WTC11 (cell line): ENCODE data around the gene TMEM254.
"Not testable (repeated sequence)": the region's sequence is repeated elsewhere in the genome, so short reads cannot be mapped to it uniquely, and the experiment has no call there.

Source experiments
- CBFB ChIP-seq: sonication (generic); formaldehyde crosslinking; IDR thresholded peaks from 2 replicates; pipeline ENCODE4 v1.8.1; 2022; ENCODE audit warnings: mild to moderate bottlenecking, low read depth, missing genetic modification reagents
- ESRRA ChIP-seq: sonication (generic); formaldehyde crosslinking; IDR thresholded peaks from 2 replicates; pipeline ENCODE4 v1.8.1; 2022; ENCODE audit warnings: mild to moderate bottlenecking, missing genetic modification reagents, borderline replicate concordance
- NR2C2 ChIP-seq: sonication (generic); formaldehyde crosslinking; IDR thresholded peaks from 2 replicates; pipeline ENCODE4 v1.8.0; 2022; ENCODE audit warnings: mild to moderate bottlenecking, missing genetic modification reagents
- RELA ChIP-seq: sonication (generic); formaldehyde crosslinking; IDR thresholded peaks from 2 replicates; pipeline ENCODE4 v1.8.1; 2022; ENCODE audit warnings: missing genetic modification reagents, mild to moderate bottlenecking, borderline replicate concordance
- SMAD4 ChIP-seq: sonication (generic); formaldehyde crosslinking; IDR thresholded peaks from 2 replicates; pipeline ENCODE4 v1.8.0; 2022; ENCODE audit warnings: mild to moderate bottlenecking, missing genetic modification reagents
- ZNF317 ChIP-seq: sonication (generic); formaldehyde crosslinking; IDR thresholded peaks from 2 replicates; pipeline ENCODE4 v1.8.1; 2023; ENCODE audit warnings: low read depth, mild to moderate bottlenecking, moderate library complexity, missing genetic modification reagents, borderline replicate concordance
- TF ChIP-seq, protein P1 (sequence below): sonication (generic); formaldehyde crosslinking; IDR thresholded peaks from 2 replicates; pipeline ENCODE4 v1.8.0; 2022; ENCODE audit warnings: mild to moderate bottlenecking, missing genetic modification reagents
- TF ChIP-seq, protein P2 (sequence below): sonication (generic); formaldehyde crosslinking; IDR thresholded peaks from 2 replicates; pipeline ENCODE4 v1.8.0; 2022; ENCODE audit warnings: missing genetic modification reagents
- TF ChIP-seq, protein P3 (sequence below): fragments of 200-600 bp; IDR thresholded peaks from 2 replicates; pipeline ENCODE4 v1.8.0; 2022; ENCODE audit warnings: antibody characterized with exemption
- TF ChIP-seq, protein P4 (sequence below): sonication (generic); formaldehyde crosslinking; IDR thresholded peaks from 2 replicates; pipeline ENCODE4 v1.8.1; 2023; ENCODE audit warnings: mild to moderate bottlenecking, missing genetic modification reagents, borderline replicate concordance

DNA sequence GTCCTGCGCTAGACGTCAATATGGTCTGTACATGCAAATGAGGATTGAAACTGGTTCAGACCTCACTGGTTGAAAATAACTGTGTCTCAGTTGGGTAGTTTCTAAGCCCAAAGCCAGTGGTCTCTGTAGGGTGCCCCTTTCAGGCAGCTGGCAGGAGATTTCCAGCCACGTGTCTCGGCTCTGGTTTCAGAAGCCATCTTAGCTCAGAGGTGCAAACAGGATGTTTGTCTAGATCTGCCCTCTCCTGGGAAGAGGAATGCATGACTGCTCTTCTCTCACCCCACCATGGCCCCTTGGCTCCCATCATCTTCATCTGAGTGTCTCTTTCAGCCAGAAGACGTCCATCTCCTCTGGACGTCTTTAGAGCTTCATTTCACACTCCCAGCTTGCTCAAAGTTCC, 33.5 kb upstream of the TMEM254 start:
- TF ChIP-seq, protein P1, sequence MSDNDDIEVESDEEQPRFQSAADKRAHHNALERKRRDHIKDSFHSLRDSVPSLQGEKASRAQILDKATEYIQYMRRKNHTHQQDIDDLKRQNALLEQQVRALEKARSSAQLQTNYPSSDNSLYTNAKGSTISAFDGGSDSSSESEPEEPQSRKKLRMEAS (CRISPR knock-in tag): not testable (repeated sequence)
- not testable (repeated sequence) for TF ChIP-seq ZNF317 (CRISPR knock-in tag); RELA; CBFB (CRISPR knock-in tag); NR2C2 (CRISPR knock-in tag); ESRRA (CRISPR knock-in tag); SMAD4 (CRISPR knock-in tag)
- TF ChIP-seq, protein P2, sequence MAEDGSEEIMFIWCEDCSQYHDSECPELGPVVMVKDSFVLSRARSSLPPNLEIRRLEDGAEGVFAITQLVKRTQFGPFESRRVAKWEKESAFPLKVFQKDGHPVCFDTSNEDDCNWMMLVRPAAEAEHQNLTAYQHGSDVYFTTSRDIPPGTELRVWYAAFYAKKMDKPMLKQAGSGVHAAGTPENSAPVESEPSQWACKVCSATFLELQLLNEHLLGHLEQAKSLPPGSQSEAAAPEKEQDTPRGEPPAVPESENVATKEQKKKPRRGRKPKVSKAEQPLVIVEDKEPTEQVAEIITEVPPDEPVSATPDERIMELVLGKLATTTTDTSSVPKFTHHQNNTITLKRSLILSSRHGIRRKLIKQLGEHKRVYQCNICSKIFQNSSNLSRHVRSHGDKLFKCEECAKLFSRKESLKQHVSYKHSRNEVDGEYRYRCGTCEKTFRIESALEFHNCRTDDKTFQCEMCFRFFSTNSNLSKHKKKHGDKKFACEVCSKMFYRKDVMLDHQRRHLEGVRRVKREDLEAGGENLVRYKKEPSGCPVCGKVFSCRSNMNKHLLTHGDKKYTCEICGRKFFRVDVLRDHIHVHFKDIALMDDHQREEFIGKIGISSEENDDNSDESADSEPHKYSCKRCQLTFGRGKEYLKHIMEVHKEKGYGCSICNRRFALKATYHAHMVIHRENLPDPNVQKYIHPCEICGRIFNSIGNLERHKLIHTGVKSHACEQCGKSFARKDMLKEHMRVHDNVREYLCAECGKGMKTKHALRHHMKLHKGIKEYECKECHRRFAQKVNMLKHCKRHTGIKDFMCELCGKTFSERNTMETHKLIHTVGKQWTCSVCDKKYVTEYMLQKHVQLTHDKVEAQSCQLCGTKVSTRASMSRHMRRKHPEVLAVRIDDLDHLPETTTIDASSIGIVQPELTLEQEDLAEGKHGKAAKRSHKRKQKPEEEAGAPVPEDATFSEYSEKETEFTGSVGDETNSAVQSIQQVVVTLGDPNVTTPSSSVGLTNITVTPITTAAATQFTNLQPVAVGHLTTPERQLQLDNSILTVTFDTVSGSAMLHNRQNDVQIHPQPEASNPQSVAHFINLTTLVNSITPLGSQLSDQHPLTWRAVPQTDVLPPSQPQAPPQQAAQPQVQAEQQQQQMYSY (CRISPR knock-in tag): not testable (repeated sequence)
- TF ChIP-seq, protein P3, sequence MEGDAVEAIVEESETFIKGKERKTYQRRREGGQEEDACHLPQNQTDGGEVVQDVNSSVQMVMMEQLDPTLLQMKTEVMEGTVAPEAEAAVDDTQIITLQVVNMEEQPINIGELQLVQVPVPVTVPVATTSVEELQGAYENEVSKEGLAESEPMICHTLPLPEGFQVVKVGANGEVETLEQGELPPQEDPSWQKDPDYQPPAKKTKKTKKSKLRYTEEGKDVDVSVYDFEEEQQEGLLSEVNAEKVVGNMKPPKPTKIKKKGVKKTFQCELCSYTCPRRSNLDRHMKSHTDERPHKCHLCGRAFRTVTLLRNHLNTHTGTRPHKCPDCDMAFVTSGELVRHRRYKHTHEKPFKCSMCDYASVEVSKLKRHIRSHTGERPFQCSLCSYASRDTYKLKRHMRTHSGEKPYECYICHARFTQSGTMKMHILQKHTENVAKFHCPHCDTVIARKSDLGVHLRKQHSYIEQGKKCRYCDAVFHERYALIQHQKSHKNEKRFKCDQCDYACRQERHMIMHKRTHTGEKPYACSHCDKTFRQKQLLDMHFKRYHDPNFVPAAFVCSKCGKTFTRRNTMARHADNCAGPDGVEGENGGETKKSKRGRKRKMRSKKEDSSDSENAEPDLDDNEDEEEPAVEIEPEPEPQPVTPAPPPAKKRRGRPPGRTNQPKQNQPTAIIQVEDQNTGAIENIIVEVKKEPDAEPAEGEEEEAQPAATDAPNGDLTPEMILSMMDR: not testable (repeated sequence)
- TF ChIP-seq, protein P4, sequence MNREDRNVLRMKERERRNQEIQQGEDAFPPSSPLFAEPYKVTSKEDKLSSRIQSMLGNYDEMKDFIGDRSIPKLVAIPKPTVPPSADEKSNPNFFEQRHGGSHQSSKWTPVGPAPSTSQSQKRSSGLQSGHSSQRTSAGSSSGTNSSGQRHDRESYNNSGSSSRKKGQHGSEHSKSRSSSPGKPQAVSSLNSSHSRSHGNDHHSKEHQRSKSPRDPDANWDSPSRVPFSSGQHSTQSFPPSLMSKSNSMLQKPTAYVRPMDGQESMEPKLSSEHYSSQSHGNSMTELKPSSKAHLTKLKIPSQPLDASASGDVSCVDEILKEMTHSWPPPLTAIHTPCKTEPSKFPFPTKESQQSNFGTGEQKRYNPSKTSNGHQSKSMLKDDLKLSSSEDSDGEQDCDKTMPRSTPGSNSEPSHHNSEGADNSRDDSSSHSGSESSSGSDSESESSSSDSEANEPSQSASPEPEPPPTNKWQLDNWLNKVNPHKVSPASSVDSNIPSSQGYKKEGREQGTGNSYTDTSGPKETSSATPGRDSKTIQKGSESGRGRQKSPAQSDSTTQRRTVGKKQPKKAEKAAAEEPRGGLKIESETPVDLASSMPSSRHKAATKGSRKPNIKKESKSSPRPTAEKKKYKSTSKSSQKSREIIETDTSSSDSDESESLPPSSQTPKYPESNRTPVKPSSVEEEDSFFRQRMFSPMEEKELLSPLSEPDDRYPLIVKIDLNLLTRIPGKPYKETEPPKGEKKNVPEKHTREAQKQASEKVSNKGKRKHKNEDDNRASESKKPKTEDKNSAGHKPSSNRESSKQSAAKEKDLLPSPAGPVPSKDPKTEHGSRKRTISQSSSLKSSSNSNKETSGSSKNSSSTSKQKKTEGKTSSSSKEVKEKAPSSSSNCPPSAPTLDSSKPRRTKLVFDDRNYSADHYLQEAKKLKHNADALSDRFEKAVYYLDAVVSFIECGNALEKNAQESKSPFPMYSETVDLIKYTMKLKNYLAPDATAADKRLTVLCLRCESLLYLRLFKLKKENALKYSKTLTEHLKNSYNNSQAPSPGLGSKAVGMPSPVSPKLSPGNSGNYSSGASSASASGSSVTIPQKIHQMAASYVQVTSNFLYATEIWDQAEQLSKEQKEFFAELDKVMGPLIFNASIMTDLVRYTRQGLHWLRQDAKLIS (CRISPR knock-in tag): not testable (repeated sequence)
